Measurements from ENCODE around the gene KCNMB3.

The KCNMB3 gene

DNA sequence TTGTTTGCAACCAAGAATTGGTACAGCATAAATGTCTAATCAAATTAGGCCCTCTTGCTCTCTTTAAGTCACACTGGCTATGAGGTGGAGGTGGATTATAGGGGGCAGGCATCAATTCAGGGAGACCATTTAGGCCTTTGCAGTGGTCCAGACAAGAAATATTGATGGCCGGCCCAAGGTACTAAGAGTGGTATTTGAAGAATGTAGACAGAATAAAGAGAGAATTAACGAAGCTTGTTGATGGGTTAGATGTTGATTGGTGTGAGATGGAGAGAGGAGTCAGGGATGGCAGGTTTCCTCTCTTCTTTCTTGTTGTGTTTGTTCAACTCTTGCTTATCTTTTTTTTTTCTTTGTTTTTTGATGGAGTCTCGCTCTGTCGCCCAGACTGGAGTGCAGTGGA lies 54.2 kb downstream of the KCNMB3 start:
- H3K4me1 ChIP-seq (ENCODE audit: control insufficient read depth, insufficient read depth, low read length, poor library complexity, severe bottlenecking): peaks cover 18% of the 10 kb centered on the region
- no peak overlapping the region for H3K4me3 ChIP-seq (ENCODE audit: extremely low read depth, insufficient read depth, low read length, poor library complexity, severe bottlenecking)
- peaks cover 17% of the 10 kb centered on the region for H3K36me3 ChIP-seq (ENCODE audit: control insufficient read depth, insufficient read depth, low read length)
- no peaks in the 10 kb centered on the region for H3K9me3 ChIP-seq (ENCODE audit: control insufficient read depth, low read length)
- H3K27ac ChIP-seq (ENCODE audit: low read depth, low read length, severe bottlenecking): no peak overlapping the region
- 75 to 100% methylated on average over 2 of the region's 4 CpGs for WGBS, 2 experiments (ENCODE audit: insufficient coverage in 2 of 2)

DNA sequence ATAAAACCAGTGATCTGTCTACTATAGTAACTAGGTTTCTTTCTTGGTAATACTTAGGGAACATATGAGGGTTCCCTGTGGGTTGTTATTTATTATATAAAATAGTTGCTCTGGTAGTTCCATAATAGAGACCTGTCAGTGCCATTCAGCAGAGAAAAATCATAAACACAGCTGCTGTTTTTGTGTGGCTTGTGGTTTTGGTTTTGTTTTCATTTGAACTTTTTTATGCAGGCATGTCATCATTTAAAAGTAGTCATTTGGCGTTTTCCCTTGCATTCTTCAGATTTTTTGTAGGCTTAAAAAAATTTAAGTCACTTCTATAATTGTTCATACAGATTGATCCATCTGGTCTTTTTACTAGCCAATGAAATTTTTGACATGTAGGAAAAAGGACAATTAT lies 54.8 kb downstream of the KCNMB3 start:
- no CpG with 5 or more reads among the region's 1 CpG for WGBS, 2 experiments (ENCODE audit: insufficient coverage in 2 of 2)
- H3K27ac ChIP-seq (ENCODE audit: low read depth, low read length, severe bottlenecking): no peak overlapping the region
- H3K4me1 ChIP-seq (ENCODE audit: control insufficient read depth, insufficient read depth, low read length, poor library complexity, severe bottlenecking): peaks cover 18% of the 10 kb centered on the region
- no peaks in the 10 kb centered on the region for H3K9me3 ChIP-seq (ENCODE audit: control insufficient read depth, low read length)
- H3K36me3 ChIP-seq (ENCODE audit: control insufficient read depth, insufficient read depth, low read length): peaks cover 11% of the 10 kb centered on the region
- H3K4me3 ChIP-seq (ENCODE audit: extremely low read depth, insufficient read depth, low read length, poor library complexity, severe bottlenecking): no peak overlapping the region

DNA sequence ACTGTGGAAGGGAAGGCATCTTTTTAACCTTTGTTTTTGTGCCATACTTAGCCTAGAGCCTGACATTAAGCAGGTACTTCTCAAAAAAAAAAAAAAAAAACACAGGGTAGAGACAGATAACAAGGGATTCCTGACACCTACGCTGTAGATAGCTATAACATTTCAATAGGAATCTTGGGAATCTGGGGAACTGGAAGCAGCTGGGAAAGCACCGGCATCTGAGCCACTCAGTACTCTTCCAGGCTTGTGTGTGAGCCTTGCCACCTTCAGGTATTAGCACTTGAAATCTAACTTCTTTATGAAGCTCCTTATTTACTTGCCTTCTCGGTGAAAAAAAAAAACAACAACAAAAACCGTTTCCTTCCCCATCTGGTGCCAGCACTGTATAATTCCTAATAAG lies 56.0 kb downstream of the KCNMB3 start:
- Histone ChIP-seq H3K27ac (ENCODE audit: low read depth, low read length, severe bottlenecking) (peak overlapping the region; percentile 71), H3K36me3 (ENCODE audit: control insufficient read depth, insufficient read depth, low read length) (peaks cover 5% of the 10 kb centered on the region), H3K4me3 (ENCODE audit: extremely low read depth, insufficient read depth, low read length, poor library complexity, severe bottlenecking) (no peak overlapping the region), H3K9me3 (ENCODE audit: control insufficient read depth, low read length) (no peaks in the 10 kb centered on the region), H3K4me1 (ENCODE audit: control insufficient read depth, insufficient read depth, low read length, poor library complexity, severe bottlenecking) (peaks cover 20% of the 10 kb centered on the region)
- 67% methylated on average over 1 of the region's 4 CpGs; no CpG with 5 or more reads in 1 of the 2 experiments for WGBS, 2 experiments (ENCODE audit: insufficient coverage in 2 of 2)

Data from mesodermal cell (in vitro differentiated cells).